Endothelial cell of umbilical vein (primary cell): ENCODE measurements around the gene IFT22. TPM values are rescaled to one million over a fixed set of nuclear protein-coding genes. Genes with fewer than 3 reads are reported as not detected.

ENCODE experiments used
- BruUV-seq: library from RNA; stranded (reverse); fragments of 400-500 nt; replicated peaks from 2 replicates; lab custom pipeline; 2021; lab: Mats Ljungman, UMichigan
- CTCF ChIA-PET: fragments of 300-600, 350-600 bp; sonication (Branson Sonifier 250); formaldehyde crosslinking; loops from one replicate; lab custom pipeline; 2021; ENCODE audit warnings: antibody characterized with exemption, inconsistent platforms; lab: Charles Lee
- POLR2A ChIA-PET: fragments of 300-600, 350-600 bp; sonication (Branson Sonifier 250); formaldehyde crosslinking; loops from one replicate; lab custom pipeline; 2021; ENCODE audit warnings: antibody characterized with exemption, inconsistent platforms; lab: Charles Lee
- DNase-seq: peaks from one replicate; pipeline ENCODE4 v3.0.0-alpha.2; 2011; ENCODE audit warnings: low read depth, low spot score
- FAIRE-seq: peaks from 2 replicates; lab custom pipeline; 2011; peaks lifted over from hg19 to GRCh38; lab: Jason Lieb, UNC
- H2AFZ ChIP-seq: 2 replicates; pipeline ENCODE4 v1.6.0; 2012; ENCODE audit warnings: low read depth, low read length, control low read depth, inconsistent platforms
- H3K27ac ChIP-seq: 2 replicates; pipeline ENCODE4 v1.5.1; 2011; ENCODE audit warnings: low read depth, mild to moderate bottlenecking, control low read depth, low read length, moderate library complexity; ENCODE audit not compliant: insufficient read depth
- H3K27me3 ChIP-seq, 2 experiments: 2 replicates each; pipeline versions ENCODE4 v1.6.0 to v1.6.1; 2011; ENCODE audit warnings: low read length in 2 of 2, mixed read lengths in 1 of 2; ENCODE audit not compliant: control insufficient read depth in 2 of 2, insufficient read depth in 2 of 2
- H3K36me3 ChIP-seq, 2 experiments: 2 replicates in 1 of 2; 3 replicates in 1 of 2; pipeline ENCODE4 v1.5.1; 2011; ENCODE audit warnings: low read length in 2 of 2, mild to moderate bottlenecking in 1 of 2, moderate library complexity in 1 of 2; ENCODE audit not compliant: control insufficient read depth in 2 of 2, insufficient read depth in 2 of 2; ENCODE audit errors: extremely low read depth in 1 of 2
- H3K4me1 ChIP-seq: 3 replicates; pipeline ENCODE4 v1.5.1; 2011; ENCODE audit warnings: mild to moderate bottlenecking, low read length; ENCODE audit not compliant: control insufficient read depth, insufficient read depth; ENCODE audit errors: extremely low read depth
- H3K4me2 ChIP-seq: 2 replicates; pipeline ENCODE4 v1.6.1; 2011; ENCODE audit warnings: low read length, control low read depth, mixed read lengths; ENCODE audit not compliant: insufficient read depth
- H3K4me3 ChIP-seq, 3 experiments: fragments of 200-600 bp in 1 of 3; sonication (generic), shearing (Covaris generic) in 1 of 3; replicated peaks in 1 of 3; 2 replicates each; pipeline ENCODE4 v1.5.1; 2011 to 2016; ENCODE audit warnings: control low read depth in 3 of 3, low read length in 3 of 3, mild to moderate bottlenecking in 2 of 3, inconsistent platforms in 1 of 3, low read depth in 1 of 3, moderate library complexity in 1 of 3; ENCODE audit not compliant: insufficient read depth in 1 of 3
- H3K79me2 ChIP-seq: 2 replicates; pipeline ENCODE4 v1.6.0; 2012; ENCODE audit warnings: low read length, inconsistent platforms; ENCODE audit not compliant: control insufficient read depth, insufficient read depth
- H3K9ac ChIP-seq: replicated peaks from 2 replicates; pipeline ENCODE3; 2011; ENCODE audit warnings: low read length, control low read depth; ENCODE audit not compliant: insufficient read depth; ENCODE audit errors: extremely low read depth
- H3K9me1 ChIP-seq: replicated peaks from 3 replicates; pipeline ENCODE4 v1.6.0; 2011; ENCODE audit warnings: mild to moderate bottlenecking, low read length; ENCODE audit not compliant: control insufficient read depth, insufficient read depth; ENCODE audit errors: extremely low read depth
- H3K9me3 ChIP-seq: replicated peaks from 2 replicates; pipeline ENCODE4 v1.5.1; 2012; ENCODE audit warnings: low read length, inconsistent platforms; ENCODE audit not compliant: control insufficient read depth, insufficient read depth
- H4K20me1 ChIP-seq: replicated peaks from 2 replicates; pipeline ENCODE3; 2011; ENCODE audit warnings: mild to moderate bottlenecking, low read length; ENCODE audit not compliant: control insufficient read depth, insufficient read depth; ENCODE audit errors: extremely low read depth
- EZH2 ChIP-seq: IDR thresholded peaks from 2 replicates; pipeline ENCODE4 v1.6.1; 2012; ENCODE audit warnings: borderline replicate concordance, low read depth, mild to moderate bottlenecking, moderate library complexity, low read length, inconsistent platforms; ENCODE audit not compliant: severe bottlenecking
- FOS ChIP-seq: IDR thresholded peaks from 2 replicates; pipeline ENCODE4 v1.6.1; 2011; ENCODE audit warnings: mild to moderate bottlenecking, low read length, moderate library complexity, borderline replicate concordance; ENCODE audit not compliant: insufficient read depth
- GATA2 ChIP-seq: IDR thresholded peaks from 2 replicates; pipeline ENCODE4 v1.7.0; 2011; ENCODE audit warnings: low read depth, mild to moderate bottlenecking, moderate library complexity, mixed read lengths, low read length; ENCODE audit not compliant: insufficient read length, insufficient read depth
- JUN ChIP-seq: IDR thresholded peaks from 2 replicates; pipeline ENCODE4 v1.6.1; 2011; ENCODE audit warnings: borderline replicate concordance, low read depth; ENCODE audit not compliant: insufficient read length, insufficient read depth
- MYC ChIP-seq: IDR thresholded peaks from one replicate; pipeline ENCODE4 v1.6.1; 2011; ENCODE audit warnings: mild to moderate bottlenecking, low read depth, low read length
- POLR2A ChIP-seq: IDR thresholded peaks from 2 replicates; pipeline ENCODE4 v1.6.1; 2012; ENCODE audit warnings: low read depth, mild to moderate bottlenecking, control low read depth, low read length
- POLR2AphosphoS5 ChIP-seq: IDR thresholded peaks from 2 replicates; pipeline ENCODE4 v1.6.1; 2012; ENCODE audit warnings: low read depth, mild to moderate bottlenecking, control low read depth, low read length, moderate library complexity; ENCODE audit not compliant: insufficient read depth
- dilution Hi-C: fragments of 300-500 bp; cut with MboI; formaldehyde crosslinking; loops from one replicate; pipeline ENCODE4 v1.15.0; 2019; ENCODE audit warnings: low sequenced_read_pairs; ENCODE audit not compliant: extremely low pct_ligation_motif_present
- intact Hi-C: fragments of 100-400 bp; cut with micrococcal nuclease; formaldehyde crosslinking; loops from one replicate; pipeline ENCODE4 v1.10.0; 2022
- polyA plus RNA-seq, 4 experiments: library from polyadenylated mRNA; depleted of rRNA in 3 of 4; stranded (reverse) in 3 of 4; unstranded in 1 of 4; fragments of >200 nt; gene quantifications; 2 replicates each; pipeline versions ENCODE4 v1.2.1 to v1.2.3, GENCODE V29; 2011 to 2012; ENCODE audit warnings: missing spikeins in 1 of 4
- total RNA-seq: library from RNA; stranded (reverse); gene quantifications from 2 replicates; pipeline ENCODE4 v1.2.3, GENCODE V29; 2021
- TF ChIP-seq, protein P1 (sequence below): IDR thresholded peaks from 2 replicates; pipeline ENCODE4 v1.6.1; 2011; ENCODE audit not compliant: insufficient read depth, insufficient read length
- TF ChIP-seq, protein P2 (sequence below), 2 donors: IDR thresholded peaks; 1 replicate in 1 of 2; 2 replicates in 1 of 2; pipeline ENCODE4 v1.5.1; 2011; ENCODE audit warnings: low read length in 2 of 2, mild to moderate bottlenecking in 2 of 2, moderate library complexity in 2 of 2, control low read depth in 1 of 2, inconsistent platforms in 1 of 2, low read depth in 1 of 2; ENCODE audit not compliant: insufficient read depth in 1 of 2; ENCODE audit errors: extremely low read depth in 1 of 2

Gene IFT22
- total and polyA plus RNA-seq, 2 donors (not counting 3 experiments of a cell fraction or from before 2014, with no cell fraction given): 26.3 to 28.7 TPM

DNA sequence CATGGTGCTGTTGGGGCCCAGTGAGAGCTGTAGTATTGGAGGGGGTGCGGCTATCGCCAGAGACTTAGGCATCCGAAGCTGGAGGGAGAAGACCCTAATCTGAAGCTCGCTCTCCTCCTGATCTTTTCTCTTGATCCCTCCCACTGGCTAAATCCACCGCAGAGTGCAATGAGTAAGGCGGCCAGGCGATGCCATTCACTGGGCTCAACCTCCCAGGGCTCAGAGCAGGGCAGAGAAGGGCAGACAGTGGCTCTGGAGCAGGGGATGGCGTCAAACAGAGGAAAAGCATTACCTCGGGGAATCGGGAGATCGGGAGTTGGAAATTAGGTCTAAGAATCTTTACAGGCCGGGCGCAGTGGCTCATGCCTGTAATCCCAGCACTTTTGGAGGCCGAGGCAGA, 18.8 kb upstream of the IFT22 start:
- DNase-seq (no peak), FAIRE-seq (no peak)
- Histone ChIP-seq H3K4me3 (no peak overlapping the region), H2AFZ (no peak overlapping the region), H3K4me1 (no peaks in the 10 kb centered on the region), H3K9me1 (no peaks in the 10 kb centered on the region), H3K79me2 (no peaks in the 10 kb centered on the region), H4K20me1 (no peaks in the 10 kb centered on the region), H3K4me2 (no peak overlapping the region), H3K27me3 (no peaks in the 10 kb centered on the region), H3K27ac (no peak overlapping the region), H3K9ac (no peak overlapping the region), H3K36me3 (no peaks in the 10 kb centered on the region), H3K9me3 (no peaks in the 10 kb centered on the region)
- dilution Hi-C loops: no loop called here
- no peak for TF ChIP-seq FOS
- no peak for TF ChIP-seq POLR2A
- TF ChIP-seq EZH2: no peak
- no peak for TF ChIP-seq JUN
- TF ChIP-seq POLR2AphosphoS5: no peak
- TF ChIP-seq, protein P1, sequence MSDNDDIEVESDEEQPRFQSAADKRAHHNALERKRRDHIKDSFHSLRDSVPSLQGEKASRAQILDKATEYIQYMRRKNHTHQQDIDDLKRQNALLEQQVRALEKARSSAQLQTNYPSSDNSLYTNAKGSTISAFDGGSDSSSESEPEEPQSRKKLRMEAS: no peak
- TF ChIP-seq, protein P2, sequence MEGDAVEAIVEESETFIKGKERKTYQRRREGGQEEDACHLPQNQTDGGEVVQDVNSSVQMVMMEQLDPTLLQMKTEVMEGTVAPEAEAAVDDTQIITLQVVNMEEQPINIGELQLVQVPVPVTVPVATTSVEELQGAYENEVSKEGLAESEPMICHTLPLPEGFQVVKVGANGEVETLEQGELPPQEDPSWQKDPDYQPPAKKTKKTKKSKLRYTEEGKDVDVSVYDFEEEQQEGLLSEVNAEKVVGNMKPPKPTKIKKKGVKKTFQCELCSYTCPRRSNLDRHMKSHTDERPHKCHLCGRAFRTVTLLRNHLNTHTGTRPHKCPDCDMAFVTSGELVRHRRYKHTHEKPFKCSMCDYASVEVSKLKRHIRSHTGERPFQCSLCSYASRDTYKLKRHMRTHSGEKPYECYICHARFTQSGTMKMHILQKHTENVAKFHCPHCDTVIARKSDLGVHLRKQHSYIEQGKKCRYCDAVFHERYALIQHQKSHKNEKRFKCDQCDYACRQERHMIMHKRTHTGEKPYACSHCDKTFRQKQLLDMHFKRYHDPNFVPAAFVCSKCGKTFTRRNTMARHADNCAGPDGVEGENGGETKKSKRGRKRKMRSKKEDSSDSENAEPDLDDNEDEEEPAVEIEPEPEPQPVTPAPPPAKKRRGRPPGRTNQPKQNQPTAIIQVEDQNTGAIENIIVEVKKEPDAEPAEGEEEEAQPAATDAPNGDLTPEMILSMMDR (IDR thresholded peaks at IDR 0.05; ENCODE audit: extremely low read depth in 1 of 2, insufficient read depth in 1 of 2, low read depth in 1 of 2, low read length in 2 of 2): no peak
- TF ChIP-seq MYC: no peak
- no peak for TF ChIP-seq GATA2
- no TSS peak for BruUV-seq
- intact Hi-C loops: no loop called here
- CTCF ChIA-PET: interaction anchor here (1.5 to 1.6 kb wide), 2 partner anchors 14 to 19 kb away, joined by 3 to 5 read pairs; partner anchors contain the start of gene IFT22
- POLR2A ChIA-PET: no interaction called here
